HG03280 (cell line): ENCODE data around the gene KRTAP5-6.

ENCODE experiments used
- ATAC-seq: cut with Tn5 transposase; IDR thresholded peaks from one replicate; pipeline ENCODE4 v1.9.1; 2021; ENCODE audit warnings: mild to moderate bottlenecking, moderate library complexity; ENCODE audit not compliant: unreplicated experiment

The KRTAP5-6 gene

DNA sequence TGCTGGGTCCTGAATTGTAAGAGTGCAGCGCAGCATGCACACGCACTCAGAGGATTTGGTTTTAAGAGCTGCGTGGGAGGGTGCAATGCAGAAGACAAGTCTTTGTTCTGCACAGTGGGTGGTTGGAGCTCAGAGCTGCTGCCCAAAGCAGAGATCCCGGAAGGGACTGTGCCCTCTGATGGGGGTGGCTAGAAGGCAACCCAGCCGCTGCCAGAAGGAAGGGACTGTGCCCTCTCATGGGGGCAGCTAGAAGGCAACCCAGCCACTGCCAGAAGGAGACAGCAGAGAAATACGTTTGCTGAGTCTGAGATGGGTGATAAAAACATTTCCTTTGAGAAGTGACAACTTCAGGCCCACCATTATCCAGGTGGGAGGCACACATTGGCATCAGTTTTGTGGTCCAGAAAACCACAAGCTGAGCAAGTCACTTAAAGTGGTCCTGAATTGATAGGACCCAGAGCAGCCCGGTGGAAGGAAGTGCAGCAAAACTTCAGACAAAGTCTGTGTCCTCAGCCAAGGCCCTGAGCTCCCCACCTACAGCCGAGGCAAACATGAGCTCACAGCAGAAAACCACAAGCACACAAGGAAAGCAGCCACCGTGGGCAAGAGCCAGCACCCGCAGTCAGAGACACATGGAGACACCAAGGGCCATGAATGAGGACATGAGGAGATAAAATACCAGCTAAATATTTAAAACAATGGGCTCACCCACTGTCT is 4.3 kb downstream of the KRTAP5-6 start:
- no peak for ATAC-seq

- no peak for ATAC-seq
Observed at GRCh38 chr11:1702506-1702905, 5.5 kb downstream of the KRTAP5-6 start.

GRCh38 chr11:1703146-1703545 is 6.2 kb downstream of the KRTAP5-6 start:
- ATAC-seq, result no peak

DNA sequence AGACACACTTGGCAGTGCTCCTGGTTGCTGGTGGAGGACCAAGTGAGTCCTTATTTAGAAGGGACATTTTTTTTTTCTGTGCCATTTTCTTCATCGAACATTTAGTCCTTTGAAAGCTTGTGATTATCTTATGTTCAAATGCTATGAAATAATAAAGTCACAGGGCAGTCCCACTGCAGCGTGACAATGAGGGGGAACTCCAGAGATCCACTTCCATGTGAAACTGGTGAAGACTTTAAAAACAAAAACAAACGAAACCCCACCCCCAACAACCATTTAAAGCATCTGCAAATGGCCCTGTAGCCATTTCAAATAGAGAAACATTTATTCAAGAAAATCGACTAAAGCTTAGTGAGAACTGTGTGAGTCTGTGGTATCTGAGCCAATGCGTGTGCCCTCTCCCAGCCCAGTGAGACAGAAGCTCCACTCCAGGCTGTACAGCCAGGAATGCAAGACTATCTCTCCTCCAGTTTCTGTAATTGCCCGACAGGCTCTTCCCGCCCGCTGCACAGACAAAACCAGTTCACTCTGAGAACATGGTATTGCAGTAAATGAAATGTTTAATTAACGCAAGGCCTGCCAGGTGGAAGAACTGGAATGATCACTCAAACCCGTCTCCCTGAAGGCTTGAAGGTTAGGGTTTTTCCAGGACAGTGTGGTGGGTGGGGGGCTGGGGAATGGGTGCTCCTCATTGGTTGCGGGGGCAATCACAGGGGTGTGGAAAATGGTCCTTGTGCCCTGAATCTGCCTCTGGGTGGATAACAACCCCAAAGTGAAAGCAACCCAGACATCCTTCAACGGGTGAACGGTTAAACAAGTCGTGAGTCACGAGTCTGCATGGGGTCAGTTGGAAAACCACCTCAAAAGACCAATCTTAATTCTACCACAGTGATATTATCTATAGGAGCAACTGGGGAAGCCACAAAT is 8.4 kb downstream of the KRTAP5-6 start:
- no peak for ATAC-seq

GRCh38 chr11:1706634-1707400 is 9.8 kb downstream of the KRTAP5-6 start:
- no peak for ATAC-seq

GRCh38 chr11:1707751-1708150 is 10.8 kb downstream of the KRTAP5-6 start:
- no peak for ATAC-seq

DNA sequence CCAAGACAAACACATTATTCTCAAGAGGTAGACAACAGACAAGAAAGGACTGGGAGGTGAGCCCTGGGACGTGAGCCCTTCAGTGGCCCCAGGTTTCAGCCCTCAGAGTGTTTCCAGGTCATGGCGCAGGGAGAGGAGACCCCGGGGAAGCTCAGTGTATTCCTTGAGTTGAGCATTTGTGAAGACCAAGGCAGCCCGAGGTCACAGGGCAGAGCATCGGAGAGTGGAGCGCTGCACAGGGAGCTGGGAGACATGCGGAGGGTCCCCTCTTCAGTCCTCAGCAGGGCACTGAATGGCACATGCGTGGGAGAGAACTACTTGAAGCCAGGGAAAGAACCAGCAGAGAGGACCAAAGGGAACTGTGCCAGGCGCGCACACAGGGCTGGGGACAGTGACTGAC is 11.7 kb downstream of the KRTAP5-6 start:
- no peak for ATAC-seq

GRCh38 chr11:1714908-1715885 is 18.2 kb downstream of the KRTAP5-6 start:
- no peak for ATAC-seq

- ATAC-seq, result no peak
Observed at GRCh38 chr11:1717745-1718144, 20.8 kb downstream of the KRTAP5-6 start.

DNA sequence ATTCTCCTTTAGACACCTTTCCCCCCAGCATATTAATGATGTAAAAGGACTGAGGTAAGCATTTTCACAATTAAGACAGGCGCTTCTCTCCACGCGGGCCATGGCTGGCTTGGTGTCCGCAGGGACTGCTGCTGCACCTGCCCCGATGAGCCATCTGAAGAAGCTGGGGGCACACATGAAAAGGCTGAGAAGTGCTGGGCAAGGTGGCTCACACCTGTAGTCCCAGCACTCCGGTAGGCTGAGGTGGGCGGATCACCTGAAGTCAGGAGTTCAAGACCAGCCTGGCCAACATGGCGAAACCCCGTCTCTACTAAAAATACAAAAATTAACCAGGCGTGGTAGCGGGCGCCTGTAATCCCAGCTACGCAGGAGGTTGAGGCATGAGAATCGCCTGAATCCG is 21.3 kb downstream of the KRTAP5-6 start:
- no peak for ATAC-seq

DNA sequence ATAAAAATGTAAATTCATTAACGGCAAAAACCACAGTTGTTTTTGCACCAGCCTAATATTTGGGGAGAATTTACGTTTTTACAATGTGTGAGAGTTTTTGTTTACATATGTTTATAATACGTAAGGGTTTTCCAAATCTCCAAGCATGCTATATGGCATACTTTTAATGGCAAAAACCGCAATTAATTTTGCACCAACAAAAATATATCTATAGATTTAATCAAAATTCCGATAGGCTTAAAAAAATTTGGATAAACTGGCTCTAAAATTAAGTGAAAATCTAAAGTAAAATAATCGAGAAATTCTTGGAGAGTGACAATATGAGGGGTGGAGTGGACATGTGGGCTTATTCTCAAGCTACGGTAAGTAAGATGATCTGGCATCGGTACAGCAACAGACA is 22.8 kb downstream of the KRTAP5-6 start:
- ATAC-seq, result no peak

DNA sequence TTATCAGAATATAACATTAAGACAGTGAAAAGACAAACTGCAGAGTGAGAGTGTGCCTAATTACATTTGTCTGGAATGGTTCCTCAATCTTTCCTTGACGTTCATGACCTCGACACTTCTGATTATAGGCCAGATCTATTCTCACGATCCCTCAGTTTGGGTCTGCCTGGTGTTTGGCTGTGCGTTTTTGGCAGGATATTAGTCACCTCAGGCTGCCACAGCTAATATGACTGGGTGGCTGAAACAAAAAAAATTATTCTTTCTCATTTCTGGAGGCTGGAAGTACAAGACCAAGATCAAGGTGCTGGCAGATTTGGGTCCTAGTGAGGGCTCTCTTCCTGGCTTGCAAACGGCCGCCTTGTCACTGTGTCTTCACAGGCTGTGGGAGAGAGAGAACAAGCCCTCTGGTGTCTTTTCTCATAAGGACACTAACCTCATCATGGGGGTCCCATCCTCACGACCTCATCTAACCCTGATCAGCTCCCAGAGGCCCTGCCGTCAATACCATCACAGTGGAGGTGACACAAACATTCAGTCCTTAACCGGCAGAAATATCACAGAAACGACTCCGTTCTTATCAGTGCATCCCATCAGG is 30.2 kb downstream of the KRTAP5-6 start:
- ATAC-seq, result no peak

GRCh38 chr11:1727861-1728260 is 30.9 kb downstream of the KRTAP5-6 start:
- ATAC-seq, result no peak

- ATAC-seq, result no peak
Observed at GRCh38 chr11:1728301-1728700, 31.3 kb downstream of the KRTAP5-6 start.

GRCh38 chr11:1728931-1729691 is 32.1 kb downstream of the KRTAP5-6 start:
- no peak for ATAC-seq

DNA sequence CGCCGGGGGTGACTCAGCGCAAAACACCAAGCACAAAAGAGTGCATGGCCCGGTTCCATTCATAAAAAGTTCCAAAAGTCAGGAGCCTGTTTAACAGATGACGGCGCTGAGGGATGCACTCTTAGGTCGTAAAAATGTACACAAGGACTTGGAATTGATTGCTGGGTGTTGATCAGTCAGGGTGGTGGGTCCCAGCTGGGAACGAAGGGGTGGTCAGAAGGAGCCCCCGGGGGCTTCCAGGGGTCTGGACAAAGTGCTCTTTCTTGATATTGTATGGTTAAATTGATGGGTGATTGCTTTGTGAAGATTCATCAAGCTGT is 32.7 kb downstream of the KRTAP5-6 start:
- ATAC-seq, result no peak

GRCh38 chr11:1730059-1730629 is 33.1 kb downstream of the KRTAP5-6 start:
- no peak for ATAC-seq

GRCh38 chr11:1731451-1732059 is 34.6 kb downstream of the KRTAP5-6 start:
- no peak for ATAC-seq
